NCI-H510A (cell line): ENCODE results near the gene GSN.
"Not testable (repeated sequence)": the region's sequence is repeated elsewhere in the genome, so short reads cannot be mapped to it uniquely, and the experiment has no call there.

ENCODE experiments used
- DNase-seq: peaks from one replicate; lab custom pipeline; 2025; lab: John Stamatoyannopoulos, UW

Gene GSN

DNA sequence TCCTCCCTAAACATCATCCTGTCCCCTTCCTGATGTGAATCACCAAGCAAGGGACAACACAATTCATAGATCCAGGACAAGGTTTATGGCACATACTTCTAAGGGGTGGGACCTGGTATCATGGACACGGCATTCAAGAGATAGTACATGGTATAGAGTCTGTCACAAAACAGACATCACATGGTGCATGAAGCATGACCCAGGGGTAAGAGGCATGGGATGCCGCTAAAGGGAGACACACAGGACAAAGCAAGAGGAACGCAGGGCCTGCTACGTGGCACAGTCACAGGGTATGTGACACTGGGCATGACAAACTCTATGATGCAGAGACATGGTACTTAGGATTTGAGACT is 20.7 kb downstream of the GSN start:
- no peak for DNase-seq

DNA sequence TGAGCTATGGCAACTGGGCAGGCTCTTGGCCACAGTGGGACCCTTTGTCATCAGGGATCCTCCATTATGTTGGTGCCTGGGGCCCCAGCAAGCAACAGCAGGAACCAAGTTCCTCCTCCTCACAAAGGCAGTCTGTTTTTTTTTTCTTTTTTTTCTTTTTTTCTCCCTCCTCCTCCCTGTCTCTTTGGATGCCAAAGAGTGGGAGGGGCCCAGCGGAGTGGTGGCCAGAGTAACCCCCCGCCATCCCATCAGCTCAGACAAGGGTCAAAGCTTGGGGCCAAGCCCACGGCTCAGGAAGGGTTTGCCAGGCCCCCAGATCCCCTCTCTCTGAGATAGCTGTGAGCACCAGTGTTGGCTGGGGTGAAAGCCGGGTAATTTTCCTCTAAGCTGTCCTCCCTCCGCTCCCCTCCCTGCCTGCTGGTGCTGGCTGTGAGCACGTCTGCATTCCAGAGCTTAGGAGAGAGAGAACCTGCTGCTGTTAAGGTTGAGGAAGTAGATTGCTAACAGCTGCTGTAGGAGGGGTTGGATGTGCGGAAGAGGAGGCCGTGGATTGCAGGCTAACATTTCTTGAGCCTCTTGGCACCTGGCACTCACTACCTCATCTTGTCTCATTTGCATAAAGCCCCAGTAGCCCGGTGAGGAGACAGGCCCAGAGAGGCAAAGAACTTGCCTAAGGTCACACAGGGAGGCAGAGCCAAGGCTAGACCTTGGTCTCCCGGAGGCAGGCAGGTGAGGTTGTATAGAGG is 21.2 kb downstream of the GSN start:
- DNase-seq, result no peak

DNA sequence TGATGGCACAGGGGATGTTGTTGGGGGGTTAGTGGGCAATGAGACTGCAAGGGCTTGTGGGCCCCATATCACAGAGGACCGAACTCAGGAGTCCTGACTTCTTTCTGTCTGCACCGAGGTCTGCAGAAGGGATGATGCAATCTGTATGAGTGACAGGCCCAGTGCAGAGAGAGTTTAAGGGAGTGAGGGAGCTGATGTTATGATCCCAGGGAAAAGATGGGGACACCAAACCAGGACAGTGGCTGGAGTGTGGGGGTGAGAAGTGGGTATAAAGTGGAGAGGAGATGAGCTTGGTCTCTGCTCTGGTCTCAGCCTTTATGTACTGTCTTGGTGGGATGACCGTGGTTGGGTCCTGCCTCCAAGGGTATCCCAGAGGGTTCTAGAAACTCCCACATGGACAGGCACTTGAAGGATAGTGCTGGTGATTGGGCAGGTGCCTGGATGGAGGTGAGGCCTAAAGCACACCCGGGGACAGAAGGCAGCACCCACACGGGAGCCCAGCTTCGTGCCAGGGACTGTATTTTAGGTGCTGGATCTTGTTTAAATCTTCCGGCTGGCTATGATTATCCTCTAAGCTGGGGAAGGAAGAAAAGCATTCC is 21.9 kb downstream of the GSN start:
- DNase-seq, result no peak

DNA sequence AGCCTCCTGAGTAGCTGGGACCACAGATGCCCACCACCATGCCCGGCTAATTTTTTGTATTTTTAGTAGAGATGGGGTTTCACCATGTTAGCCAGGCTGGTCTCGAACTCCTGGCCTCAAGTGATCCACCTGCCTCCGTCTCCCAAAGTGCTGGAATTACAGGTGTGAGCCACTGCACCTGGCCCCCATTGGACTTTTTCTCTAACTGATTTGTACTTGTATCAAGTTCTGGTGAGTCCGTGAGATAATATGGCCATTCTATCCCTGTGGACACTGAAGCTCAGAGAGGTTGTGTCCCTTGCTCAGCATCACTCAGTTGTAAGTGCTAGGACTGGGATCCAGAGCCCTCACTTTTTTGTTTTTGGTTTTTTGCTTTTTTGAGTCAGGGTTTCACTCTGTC is 23.6 kb downstream of the GSN start:
- DNase-seq, result not testable (repeated sequence)

DNA sequence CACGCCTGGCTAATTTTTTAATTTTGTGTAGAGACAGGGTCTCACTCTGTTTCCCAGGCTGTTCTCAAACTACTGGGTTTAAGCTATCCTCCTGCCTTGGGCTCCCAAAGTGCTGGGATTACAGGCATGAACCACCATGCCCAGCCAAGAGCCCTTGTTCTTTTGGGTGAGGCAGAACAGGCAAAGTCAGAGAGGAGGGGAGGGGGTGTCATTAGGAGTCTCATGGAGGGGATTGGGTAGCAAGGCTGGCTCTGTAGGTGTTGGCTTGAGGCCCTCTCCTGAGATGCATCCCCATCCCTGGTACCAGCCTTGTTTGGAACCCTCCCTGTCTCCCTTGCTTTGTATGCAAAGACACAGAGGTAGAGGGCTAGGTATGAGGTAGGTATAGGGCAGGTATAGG is 24.1 kb downstream of the GSN start:
- no peak for DNase-seq

DNA sequence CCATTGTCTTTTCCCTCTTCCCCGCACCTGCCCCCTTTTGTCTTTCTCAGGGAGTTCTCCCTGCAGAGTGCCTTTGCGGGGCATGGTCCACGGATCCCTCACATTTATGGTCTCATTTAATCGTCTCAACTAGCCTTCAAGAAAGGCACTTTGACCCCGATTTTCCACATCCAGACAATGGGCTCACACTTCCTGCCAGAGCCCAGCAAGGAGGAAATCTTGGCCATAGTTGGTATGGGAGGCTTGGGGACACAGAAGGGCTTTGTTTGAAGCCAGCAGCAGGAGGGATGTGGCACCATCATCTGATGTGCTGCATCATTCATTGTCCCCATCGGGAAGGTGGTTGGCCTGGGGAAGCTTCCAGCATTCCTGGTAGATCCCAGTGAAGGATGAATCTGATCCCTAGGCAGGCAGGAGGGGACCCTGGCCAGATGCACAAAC is 24.9 kb downstream of the GSN start:
- DNase-seq, result no peak

DNA sequence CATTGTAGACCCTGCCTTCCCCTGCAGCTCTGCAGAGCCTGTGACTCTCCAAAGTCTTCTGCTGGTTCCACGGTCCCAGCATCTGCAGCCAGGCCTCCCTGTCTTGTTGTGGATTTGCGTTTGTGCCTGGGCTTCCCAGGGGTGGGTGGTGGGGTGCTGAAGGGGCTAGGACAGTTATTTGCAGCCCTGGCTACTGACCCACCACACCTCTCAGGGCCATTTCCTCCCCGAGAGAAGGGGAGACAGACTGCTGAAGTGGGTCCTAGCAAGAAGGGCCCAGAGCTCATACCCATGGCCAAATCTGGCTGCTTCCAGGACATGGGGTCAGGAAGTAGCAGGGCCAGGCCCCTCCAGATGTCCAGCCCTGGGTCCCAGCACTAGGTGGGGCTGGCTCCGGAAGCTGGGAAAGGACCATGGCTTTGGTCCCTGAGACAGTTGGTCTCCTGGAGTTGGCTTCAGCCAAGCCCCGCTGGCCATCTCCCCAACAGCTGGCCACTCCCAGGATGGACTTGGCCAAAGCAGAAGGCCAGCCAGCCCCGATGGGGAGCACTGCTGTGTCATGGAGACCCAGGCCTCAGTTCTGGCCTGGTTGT is 26.3 kb downstream of the GSN start:
- DNase-seq, result no peak

DNA sequence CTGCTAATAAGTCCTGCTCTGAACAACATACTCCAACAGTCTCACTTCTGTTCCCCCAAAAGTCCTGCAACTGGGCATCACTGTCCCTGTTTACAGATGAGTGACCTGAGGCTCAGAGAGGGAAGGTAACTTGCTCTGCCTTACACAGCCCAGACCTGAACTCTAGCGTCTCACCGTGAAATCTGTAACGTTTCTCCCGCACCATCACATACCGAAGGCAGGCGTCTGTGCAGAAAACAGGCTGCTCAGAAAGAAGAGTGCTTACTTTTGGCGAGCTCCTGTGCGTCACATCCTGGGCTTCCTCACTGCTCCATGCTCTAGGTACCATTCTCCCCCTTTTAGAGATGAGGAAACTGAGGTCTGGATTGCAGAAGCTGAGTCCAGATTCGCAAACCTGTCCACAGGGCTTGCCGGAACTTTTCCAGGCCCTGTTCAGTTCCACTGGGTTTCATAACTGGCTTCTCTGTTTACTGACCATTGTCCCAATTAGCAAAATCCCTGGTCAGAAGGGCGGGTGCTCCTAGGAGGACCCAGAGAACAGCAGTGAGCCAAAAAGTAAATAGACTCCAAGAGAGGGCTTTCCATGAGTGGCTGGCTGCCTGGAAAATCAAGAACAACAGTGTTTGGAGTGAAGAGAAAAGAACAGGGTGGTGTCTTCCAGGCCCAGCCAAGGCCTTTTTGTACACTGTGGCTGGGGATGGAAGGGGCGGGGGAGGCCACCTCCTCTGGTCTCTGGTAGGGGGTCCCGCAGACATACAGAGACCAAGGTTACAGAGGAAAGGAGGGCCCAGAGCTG is 27.1 kb downstream of the GSN start:
- DNase-seq, result no peak

DNA sequence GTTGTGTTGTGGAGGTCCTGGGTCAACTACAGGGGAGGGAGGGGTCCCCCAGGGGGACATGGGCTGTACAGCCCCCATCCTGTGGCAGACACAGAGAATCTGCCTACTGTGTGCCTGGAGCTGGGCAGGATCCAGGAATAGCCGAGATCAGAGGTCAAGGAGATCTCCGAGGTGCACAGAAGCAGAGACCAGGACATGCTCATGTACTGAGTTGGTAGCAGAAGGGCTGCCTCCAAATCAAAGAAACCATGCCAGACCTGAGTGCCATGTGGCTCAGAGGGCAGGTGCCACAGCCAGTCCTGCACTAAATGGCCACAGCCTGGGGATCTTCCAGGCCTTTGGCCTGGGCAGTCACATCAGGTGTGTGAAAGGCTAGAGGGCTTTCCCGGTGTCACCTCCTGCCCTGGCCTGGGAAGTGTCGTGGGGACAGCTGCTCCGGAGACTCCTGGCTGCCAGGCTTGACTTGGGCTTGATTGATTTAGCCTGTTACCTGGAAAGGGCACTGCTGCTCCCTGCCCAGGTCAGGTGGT is 27.8 kb downstream of the GSN start:
- DNase-seq, result no peak

DNA sequence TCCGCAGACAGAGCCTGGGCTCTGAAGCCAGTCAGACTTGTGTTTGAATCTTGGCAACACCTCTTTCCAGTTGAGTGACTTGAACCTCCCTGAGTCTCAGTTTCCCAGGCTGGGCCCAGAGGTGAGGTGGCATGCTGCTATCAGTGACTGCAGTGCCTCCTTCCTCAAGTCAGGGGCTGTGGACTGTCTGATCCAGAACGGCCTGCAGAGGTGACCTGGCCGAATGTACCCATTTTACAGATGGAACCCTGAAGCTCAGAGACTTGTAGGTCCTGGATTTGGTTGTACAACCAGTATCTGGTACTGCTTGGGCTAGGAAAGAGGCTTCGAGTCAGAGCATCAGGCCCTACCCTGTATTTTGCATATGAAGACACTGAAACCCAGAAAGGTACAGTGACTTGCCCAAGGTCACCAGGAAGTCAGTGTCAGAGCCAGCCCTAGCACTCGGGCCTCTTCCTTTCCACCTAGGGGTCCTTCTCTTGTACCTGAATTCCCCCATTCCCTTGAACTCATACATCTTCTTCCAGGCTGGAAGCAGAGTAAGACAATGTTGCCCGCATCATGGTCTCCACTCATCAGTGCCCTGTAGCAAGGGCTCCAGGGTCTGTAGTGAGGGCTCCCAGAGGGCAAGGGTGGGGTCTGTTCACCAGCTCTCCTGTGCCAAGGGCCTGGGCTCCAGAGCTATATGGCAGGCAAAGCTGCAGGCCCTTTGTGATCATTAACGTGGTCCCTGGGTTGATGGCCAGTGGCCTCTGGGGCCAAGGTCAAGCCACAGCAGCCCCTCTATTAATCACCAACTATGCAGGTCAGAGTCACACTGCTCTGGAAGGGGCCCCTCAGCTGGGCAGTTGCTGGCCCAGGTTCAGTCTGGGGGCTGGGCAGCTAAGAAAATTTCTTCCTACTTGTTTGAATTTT is 28.5 kb downstream of the GSN start:
- DNase-seq, result no peak

DNA sequence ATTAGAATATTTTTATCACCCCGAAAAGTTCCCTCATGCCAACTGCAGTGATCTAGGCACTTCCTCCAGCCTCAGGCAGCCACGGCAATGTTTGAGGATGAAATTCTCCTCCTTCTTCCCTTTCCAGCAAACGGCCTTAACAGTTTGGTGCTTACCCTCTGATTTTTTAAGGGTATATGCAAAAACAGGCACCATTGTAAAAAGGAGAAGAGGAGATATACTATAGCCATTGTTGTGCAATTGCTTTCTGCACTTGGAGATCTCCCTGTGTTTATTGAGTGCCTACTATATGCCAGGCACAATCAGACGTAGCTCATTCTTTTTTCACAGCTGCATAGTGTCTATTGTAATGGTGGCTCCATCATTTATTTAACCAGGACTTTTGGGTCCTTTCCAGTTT is 29.4 kb downstream of the GSN start:
- DNase-seq, result no peak

DNA sequence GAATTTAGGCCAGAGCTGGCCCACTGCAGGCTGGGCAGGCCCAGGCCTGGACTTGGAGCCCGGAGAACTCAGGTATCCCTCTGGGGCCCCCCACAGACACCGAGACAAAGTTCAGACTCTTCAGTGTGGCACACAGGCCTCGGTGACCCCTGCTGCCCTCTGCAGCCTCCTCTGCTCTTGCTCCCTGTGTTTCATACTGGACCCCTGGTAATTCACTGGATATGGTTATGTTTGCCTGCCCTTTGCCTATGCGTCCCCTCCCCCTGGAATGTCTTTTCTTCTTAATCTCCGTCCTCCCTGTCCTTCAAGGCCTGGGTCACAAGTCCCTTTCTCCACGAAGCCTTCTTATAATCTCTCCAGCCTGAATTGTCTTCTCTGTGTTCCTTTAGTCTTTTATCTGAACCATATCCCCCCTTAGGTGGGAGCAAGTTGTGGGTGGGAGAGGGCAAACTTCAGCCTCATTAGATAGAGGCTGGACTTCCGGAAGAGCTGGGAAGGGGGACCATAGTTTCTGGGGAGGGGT is 30.1 kb downstream of the GSN start:
- no peak for DNase-seq

DNA sequence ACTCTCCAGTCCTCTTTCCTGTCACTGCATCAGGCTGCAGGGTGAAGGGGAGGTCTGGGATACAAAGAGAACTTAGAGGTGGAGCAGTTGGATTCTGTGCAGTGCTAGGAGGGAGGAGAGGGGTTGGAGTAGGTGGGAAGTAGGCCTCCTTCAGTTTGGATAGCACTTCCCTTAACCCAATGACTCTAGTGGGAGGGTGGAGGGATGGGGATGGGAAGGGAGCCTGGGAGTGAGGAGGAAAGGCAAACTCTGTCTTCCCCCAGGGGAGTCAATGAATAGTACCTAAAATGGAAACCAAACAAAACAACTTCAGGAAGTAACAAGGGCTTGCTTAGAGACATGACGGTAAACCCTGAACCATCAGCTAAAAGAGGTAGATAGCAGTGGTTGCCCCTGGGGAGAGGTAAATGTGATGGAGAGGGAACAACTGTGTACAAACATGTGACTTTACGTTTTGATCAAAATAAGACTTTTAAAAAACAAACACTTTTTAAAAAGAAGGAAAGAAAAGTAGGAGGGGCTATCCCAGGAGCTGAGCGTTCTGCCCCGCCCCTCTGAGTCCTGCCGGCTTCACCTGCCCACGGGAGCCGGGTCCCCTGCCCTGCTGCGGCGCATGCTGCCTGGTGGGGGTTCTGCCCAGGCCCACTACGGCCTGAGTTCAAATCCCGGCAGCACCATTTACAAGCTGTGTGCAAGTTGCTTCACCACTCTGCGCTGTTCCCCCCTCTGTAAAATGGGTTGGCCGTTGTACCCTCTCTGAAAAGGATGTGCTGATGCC is 30.9 kb downstream of the GSN start:
- DNase-seq, result peak; percentile 13

DNA sequence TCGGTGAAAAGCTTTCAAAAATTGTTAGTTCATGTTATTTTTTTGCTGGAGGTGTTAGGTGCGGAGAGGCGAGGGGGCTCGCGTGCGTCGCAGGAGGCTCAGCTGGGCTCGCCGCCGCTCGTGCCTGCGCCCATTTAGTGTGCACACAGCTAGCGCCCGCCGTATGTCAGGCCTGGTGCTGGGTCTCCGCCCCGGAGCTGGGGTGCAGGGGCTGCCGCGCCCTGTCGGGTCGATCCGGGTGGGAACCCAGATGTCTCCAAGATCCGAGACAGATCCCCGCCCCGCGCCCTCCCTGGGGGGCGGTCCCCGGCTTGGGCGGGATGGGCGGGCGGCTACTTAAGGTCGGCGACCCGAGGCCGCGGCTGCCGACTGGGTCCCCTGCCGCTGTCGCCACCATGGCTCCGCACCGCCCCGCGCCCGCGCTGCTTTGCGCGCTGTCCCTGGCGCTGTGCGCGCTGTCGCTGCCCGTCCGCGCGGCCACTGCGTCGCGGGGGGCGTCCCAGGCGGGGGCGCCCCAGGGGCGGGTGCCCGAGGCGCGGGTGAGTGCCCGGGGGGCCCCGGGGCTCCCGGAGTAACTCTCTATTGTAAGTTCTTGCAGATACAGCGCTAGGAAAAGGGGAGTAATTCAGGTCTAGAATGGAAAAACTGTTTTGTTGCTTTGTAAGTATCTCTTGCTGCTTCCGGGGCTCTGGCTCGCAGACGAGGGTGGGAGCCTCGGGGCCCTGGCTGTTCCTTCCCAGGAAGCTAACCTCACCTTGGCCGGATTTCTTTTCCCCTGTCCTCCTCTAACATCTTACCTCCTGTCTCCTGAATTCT is 31.7 kb downstream of the GSN start:
- DNase-seq, result peak; percentile 24

DNA sequence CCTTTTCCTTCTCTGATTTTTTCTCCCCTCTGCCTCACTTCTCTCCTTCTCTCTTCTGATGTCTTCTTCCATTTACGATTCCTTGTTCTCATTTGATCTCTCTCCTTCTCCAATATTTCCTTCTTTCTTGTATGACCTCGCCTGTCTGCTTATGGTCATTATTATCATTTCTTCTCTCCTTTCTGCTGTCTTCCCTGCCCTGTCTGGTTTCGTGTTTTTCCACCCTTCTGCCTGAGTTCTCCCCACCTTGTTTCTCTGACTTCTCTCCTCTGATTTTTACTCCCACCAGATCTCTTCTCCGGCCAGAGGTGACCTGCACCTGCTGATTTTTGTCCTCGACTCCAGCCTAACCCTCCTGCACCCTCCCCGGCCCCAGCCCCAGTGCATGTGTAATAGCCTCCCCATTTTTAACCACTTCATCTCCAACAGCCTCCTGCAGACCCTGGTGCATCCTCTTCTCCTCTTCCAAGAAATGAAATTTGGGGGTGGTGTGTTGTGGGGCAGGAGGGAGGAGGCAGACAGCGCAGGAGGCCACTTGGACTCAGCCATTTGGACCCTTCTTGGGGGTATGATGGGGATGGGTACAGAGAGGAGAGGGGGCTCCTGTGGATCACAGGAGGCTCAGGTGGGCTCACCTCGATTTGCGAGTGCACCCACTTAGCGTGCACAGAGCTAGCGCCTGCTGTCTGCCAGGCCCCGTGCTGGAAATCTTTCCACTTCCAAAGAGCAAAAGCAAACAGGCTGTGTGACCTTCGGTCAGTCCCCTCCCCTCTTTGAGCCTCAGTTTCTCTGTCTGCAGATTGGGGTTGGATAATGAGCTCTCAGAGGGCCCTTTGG is 32.5 kb downstream of the GSN start:
- DNase-seq, result no peak

DNA sequence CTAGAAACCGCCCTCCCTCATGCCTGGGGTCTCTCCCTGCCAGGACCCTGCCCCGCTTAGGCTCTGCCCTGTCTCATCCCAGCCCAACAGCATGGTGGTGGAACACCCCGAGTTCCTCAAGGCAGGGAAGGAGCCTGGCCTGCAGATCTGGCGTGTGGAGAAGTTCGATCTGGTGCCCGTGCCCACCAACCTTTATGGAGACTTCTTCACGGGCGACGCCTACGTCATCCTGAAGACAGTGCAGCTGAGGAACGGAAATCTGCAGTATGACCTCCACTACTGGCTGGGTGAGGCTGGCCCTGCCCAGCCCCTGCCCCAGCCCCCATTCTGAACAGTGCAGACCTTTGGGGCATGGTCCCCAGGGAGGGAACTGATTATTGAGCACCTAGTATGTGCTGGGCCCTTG is 33.9 kb downstream of the GSN start:
- DNase-seq, result no peak

DNA sequence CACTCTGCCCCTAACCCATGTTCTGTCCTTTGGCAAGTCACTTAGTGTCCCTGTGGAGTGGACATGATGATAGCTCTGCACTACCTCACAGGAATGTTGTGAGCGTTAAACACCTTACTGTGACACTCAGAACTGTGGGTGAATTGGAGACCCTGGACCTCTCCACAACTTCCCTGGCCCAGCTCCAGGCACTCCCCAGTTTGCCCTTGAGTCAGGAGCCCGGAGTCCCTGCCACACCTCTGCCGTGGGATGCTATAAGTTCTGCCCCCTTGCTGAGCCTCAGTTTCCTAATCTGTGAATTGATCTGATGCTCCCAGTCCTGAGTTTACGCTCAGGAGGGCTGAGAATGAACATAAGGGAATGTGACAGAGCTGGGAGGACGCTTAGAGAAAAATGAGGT is 34.4 kb downstream of the GSN start:
- no peak for DNase-seq

DNA sequence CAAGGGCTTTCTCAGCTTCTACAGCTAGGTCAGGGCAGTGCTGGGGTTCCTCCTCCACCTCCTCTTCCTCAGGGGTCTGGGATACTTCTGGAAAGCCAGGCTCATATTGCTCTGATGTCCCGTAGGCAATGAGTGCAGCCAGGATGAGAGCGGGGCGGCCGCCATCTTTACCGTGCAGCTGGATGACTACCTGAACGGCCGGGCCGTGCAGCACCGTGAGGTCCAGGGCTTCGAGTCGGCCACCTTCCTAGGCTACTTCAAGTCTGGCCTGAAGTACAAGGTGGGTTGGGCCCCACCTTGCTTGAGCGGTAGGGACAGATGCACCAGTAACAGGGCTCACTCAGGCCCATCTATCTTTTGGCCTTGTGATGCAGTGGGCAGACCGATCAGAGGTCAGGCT is 34.8 kb downstream of the GSN start:
- no peak for DNase-seq
